ENCODE data around the gene MUC5B.

The MUC5B gene

GRCh38 chr11:1301220-1302000 is 78.5 kb downstream of the MUC5B start:
- Histone ChIP-seq H3K4me1 (ENCODE audit: insufficient read depth, low read length, severe bottlenecking) (no peaks in the 10 kb centered on the region), H3K27me3 (ENCODE audit: insufficient read depth, low read length) (no peaks in the 10 kb centered on the region), H2AFZ (ENCODE audit: low read length) (no peak overlapping the region), H3K9me2 (ENCODE audit: low read depth, low read length) (no peaks in the 10 kb centered on the region), H3K27ac (ENCODE audit: low read depth, low read length, poor library complexity, severe bottlenecking) (no peak overlapping the region), H3F3A (ENCODE audit: insufficient read depth, low read length) (no peaks in the 10 kb centered on the region), H3K4me2 (ENCODE audit: low read length) (no peak overlapping the region), H3K9ac (ENCODE audit: low read length) (no peak overlapping the region), H4K20me1 (ENCODE audit: insufficient read depth, low read length) (no peaks in the 10 kb centered on the region), H3K9me3 (ENCODE audit: low read length) (no peaks in the 10 kb centered on the region), H3K79me2 (ENCODE audit: insufficient read depth, low read length) (peaks cover 7% of the 10 kb centered on the region), H3K4me3 (ENCODE audit: low read depth, low read length, poor library complexity, severe bottlenecking) (no peak overlapping the region), H3K36me3 (ENCODE audit: insufficient read depth, low read length) (peaks cover 12% of the 10 kb centered on the region; the same call in 1 of the 2 replicates)
- no peak for TF ChIP-seq EZH2 (IDR thresholded peaks at IDR 0.05; ENCODE audit: borderline replicate concordance, low read length)
- no peak for TF ChIP-seq CTCF (IDR thresholded peaks at IDR 0.05; ENCODE audit: low read length)

GRCh38 chr11:1302041-1302460 is 79.2 kb downstream of the MUC5B start:
- Histone ChIP-seq H3F3A (ENCODE audit: insufficient read depth, low read length) (no peaks in the 10 kb centered on the region), H3K36me3 (ENCODE audit: insufficient read depth, low read length) (peaks cover 12% of the 10 kb centered on the region; the same call in 1 of the 2 replicates), H4K20me1 (ENCODE audit: insufficient read depth, low read length) (no peaks in the 10 kb centered on the region), H3K4me2 (ENCODE audit: low read length) (no peak overlapping the region), H2AFZ (ENCODE audit: low read length) (no peak overlapping the region), H3K4me3 (ENCODE audit: low read depth, low read length, poor library complexity, severe bottlenecking) (no peak overlapping the region), H3K27me3 (ENCODE audit: insufficient read depth, low read length) (no peaks in the 10 kb centered on the region), H3K9me2 (ENCODE audit: low read depth, low read length) (no peaks in the 10 kb centered on the region), H3K27ac (ENCODE audit: low read depth, low read length, poor library complexity, severe bottlenecking) (no peak overlapping the region), H3K79me2 (ENCODE audit: insufficient read depth, low read length) (peaks cover 7% of the 10 kb centered on the region), H3K4me1 (ENCODE audit: insufficient read depth, low read length, severe bottlenecking) (peaks cover 4% of the 10 kb centered on the region), H3K9me3 (ENCODE audit: low read length) (no peaks in the 10 kb centered on the region), H3K9ac (ENCODE audit: low read length) (no peak overlapping the region)
- TF ChIP-seq CTCF (IDR thresholded peaks at IDR 0.05; ENCODE audit: low read length) = no peak
- TF ChIP-seq EZH2 (IDR thresholded peaks at IDR 0.05; ENCODE audit: borderline replicate concordance, low read length) = no peak

- Histone ChIP-seq H3K9me2 (ENCODE audit: low read depth, low read length) (no peaks in the 10 kb centered on the region), H3K27me3 (ENCODE audit: insufficient read depth, low read length) (no peaks in the 10 kb centered on the region), H3K9me3 (ENCODE audit: low read length) (no peaks in the 10 kb centered on the region), H3K9ac (ENCODE audit: low read length) (no peak overlapping the region), H3K4me3 (ENCODE audit: low read depth, low read length, poor library complexity, severe bottlenecking) (no peak overlapping the region), H3K79me2 (ENCODE audit: insufficient read depth, low read length) (peaks cover 7% of the 10 kb centered on the region), H3K27ac (ENCODE audit: low read depth, low read length, poor library complexity, severe bottlenecking) (no peak overlapping the region), H3K4me2 (ENCODE audit: low read length) (no peak overlapping the region), H4K20me1 (ENCODE audit: insufficient read depth, low read length) (no peaks in the 10 kb centered on the region), H3K4me1 (ENCODE audit: insufficient read depth, low read length, severe bottlenecking) (peaks cover 9% of the 10 kb centered on the region), H3F3A (ENCODE audit: insufficient read depth, low read length) (no peaks in the 10 kb centered on the region), H3K36me3 (ENCODE audit: insufficient read depth, low read length) (peaks cover 12% of the 10 kb centered on the region; the same call in 1 of the 2 replicates), H2AFZ (ENCODE audit: low read length) (no peak overlapping the region)
- no peak for TF ChIP-seq CTCF (IDR thresholded peaks at IDR 0.05; ENCODE audit: low read length)
These were observed 79.7 kb downstream of the MUC5B start for GRCh38 chr11:1302461-1303125.

Measured in OCI-LY1 (cell line).